ENCODE data around the gene REXO5.
"Not testable (repeated sequence)": the region's sequence is repeated elsewhere in the genome, so short reads cannot be mapped to it uniquely, and the experiment has no call there.

REXO5 gene

DNA sequence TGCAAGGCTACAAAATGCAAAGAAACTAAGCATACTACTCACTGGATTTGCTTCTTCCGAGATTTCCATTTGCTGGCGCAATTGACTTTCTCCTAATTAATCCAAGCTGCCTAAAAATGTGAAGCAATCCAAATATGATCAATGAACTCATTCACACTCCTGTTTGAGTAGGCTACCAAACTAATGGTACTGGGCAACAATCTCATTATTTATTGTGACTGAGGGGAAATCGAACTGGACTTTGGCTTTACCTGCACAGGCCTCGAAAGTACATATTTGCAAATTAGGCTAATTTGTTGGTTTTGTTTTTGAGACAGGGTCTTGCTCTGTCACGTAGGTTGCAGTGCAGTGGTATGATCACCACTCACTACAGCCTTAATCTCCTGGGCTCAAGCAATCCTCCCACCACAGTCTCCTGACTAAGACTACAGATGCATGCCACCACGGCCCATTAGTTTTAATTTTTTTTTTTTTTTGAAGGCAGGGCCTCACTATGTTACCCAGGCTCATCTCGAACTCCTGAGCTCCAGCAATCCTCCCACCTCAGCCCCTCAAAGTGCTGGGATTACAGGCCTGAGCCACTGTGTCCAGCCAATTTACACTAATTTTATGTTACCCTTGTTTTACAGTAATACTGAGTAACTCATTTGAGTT, 2.6 kb upstream of the REXO5 start:
- Histone ChIP-seq H3K27ac (ENCODE audit: low read length) (no peak overlapping the region), H3K36me3 (ENCODE audit: insufficient read depth, low read depth, low read length) (peaks cover 14% of the 10 kb centered on the region), H3K9me3 (ENCODE audit: insufficient read depth, low read depth, low read length) (no peaks in the 10 kb centered on the region), H3K4me3 (ENCODE audit: low read length) (no peak overlapping the region), H3K9ac (ENCODE audit: low read depth, low read length) (no peak overlapping the region), H3K4me1 (ENCODE audit: insufficient read depth, low read length) (no peaks in the 10 kb centered on the region), H3K27me3 (ENCODE audit: insufficient read depth, low read length) (no peaks in the 10 kb centered on the region)

DNA sequence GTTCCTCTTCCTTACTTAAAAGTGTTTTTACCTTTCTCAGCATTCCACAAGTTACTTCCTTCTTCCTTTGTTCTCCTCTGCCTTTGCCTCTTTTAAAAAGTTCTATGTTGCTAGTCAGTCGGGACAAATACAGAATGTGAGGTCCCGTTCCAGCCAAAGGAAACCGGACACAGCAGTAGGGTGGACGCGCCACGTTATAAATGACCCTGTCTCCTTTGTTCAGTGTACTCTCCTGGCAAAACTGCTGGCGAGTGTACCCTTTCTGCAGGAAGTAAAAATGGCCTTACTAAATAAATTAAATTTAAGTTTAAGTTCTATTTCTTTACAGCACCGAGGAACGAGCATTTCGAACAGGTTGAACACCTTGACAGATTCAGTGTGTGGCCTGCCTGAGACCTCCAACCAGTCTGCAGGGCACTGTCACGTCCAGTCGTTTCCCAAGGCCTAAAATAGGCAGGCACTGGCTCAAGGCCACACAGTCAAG, 601 bp upstream of the REXO5 start:
- H3K36me3 ChIP-seq (ENCODE audit: insufficient read depth, low read depth, low read length); H3K27me3 ChIP-seq (ENCODE audit: insufficient read depth, low read length); H3K4me1 ChIP-seq (ENCODE audit: insufficient read depth, low read length); H3K9me3 ChIP-seq (ENCODE audit: insufficient read depth, low read depth, low read length): not testable (repeated sequence)
- peak overlapping the region; percentile 98 for H3K9ac ChIP-seq (ENCODE audit: low read depth, low read length)
- peak overlapping the region; percentile 27 for H3K27ac ChIP-seq (ENCODE audit: low read length)
- H3K4me3 ChIP-seq (ENCODE audit: low read length), result peak overlapping the region; percentile 98

DNA sequence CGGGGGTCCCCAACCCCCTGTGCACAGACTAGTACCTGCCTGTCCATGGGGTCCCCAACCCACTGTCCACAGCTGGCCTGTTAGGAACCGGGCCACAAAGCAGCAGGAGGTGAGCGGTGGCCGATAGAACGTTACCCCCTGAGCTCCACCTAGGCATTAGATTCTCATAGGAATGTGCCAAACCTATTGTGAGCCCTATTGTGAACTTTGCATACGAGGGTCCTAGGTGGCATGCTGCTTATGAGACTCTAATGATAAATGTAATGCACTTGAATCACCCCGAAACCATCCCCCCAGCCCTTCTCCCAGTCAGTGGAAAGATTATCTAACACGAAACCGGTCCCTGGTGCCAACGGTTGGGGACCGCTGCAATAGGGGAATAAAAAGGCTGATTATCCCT, 1.5 kb downstream of the REXO5 start:
- no peaks in the 10 kb centered on the region for H3K9me3 ChIP-seq (ENCODE audit: insufficient read depth, low read depth, low read length)
- no peaks in the 10 kb centered on the region for H3K4me1 ChIP-seq (ENCODE audit: insufficient read depth, low read length)
- no peaks in the 10 kb centered on the region for H3K27me3 ChIP-seq (ENCODE audit: insufficient read depth, low read length)
- H3K27ac ChIP-seq (ENCODE audit: low read length), result no peak overlapping the region
- no peaks in the 10 kb centered on the region for H3K36me3 ChIP-seq (ENCODE audit: insufficient read depth, low read depth, low read length)
- H3K9ac ChIP-seq (ENCODE audit: low read depth, low read length), result no peak overlapping the region; the same call in 1 of the 2 replicates
- H3K4me3 ChIP-seq (ENCODE audit: low read length), result peak overlapping the region; percentile 98; the same call in 1 of the 2 replicates

DNA sequence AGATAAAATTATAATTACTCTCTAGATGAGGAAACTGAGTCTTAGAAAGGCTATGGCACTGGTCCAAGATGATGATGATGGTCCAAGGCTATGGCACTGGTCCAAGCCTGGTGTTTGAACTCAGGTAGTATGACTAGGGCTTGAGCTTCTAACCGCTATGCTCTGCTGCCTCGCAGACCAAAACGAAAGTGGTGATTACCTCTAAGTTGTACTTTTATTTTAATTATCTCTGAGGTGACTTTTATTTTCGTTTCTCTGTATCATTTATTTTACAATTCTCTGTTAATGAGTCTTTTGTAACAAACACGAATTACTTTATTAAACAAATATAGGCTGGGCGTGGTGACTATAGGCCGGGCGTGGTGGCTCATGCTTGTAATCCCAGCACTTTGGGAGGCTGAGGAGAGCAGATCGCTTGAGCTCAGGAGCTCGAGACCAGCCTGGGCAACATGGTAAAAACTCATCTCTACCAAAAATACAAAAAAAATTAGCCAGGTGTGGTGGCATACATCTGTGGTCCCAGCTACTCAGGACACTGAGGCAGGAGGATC, 5.6 kb downstream of the REXO5 start:
- H3K36me3 ChIP-seq (ENCODE audit: insufficient read depth, low read depth, low read length), result peaks cover 28% of the 10 kb centered on the region
- no peaks in the 10 kb centered on the region for H3K4me1 ChIP-seq (ENCODE audit: insufficient read depth, low read length)
- no peaks in the 10 kb centered on the region for H3K27me3 ChIP-seq (ENCODE audit: insufficient read depth, low read length)
- no peak overlapping the region for H3K9ac ChIP-seq (ENCODE audit: low read depth, low read length)
- no peak overlapping the region for H3K4me3 ChIP-seq (ENCODE audit: low read length)
- no peaks in the 10 kb centered on the region for H3K9me3 ChIP-seq (ENCODE audit: insufficient read depth, low read depth, low read length)
- H3K27ac ChIP-seq (ENCODE audit: low read length), result no peak overlapping the region

DNA sequence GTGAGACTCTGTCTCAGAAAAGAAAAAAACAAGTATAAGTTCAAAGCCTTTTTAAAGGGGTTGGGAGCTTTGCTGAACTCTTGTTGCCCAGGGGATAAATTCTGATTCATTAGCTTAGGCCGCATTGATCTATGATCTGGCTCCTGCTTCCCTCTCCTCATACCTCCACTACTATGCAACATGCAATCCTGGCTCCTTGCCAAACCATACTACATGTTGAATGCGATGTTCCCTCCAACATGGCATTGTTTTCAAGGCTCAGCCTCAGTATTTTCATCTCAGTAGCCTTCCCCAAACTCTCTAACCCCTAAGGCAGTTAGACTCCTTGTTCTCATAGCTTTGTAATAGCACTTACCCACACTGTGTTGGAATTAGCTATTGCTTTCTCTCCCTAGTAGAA, 6.2 kb downstream of the REXO5 start:
- H3K27ac ChIP-seq (ENCODE audit: low read length), result no peak overlapping the region
- no peak overlapping the region for H3K4me3 ChIP-seq (ENCODE audit: low read length)
- H3K36me3 ChIP-seq (ENCODE audit: insufficient read depth, low read depth, low read length), result peaks cover 31% of the 10 kb centered on the region
- H3K4me1 ChIP-seq (ENCODE audit: insufficient read depth, low read length), result no peaks in the 10 kb centered on the region
- no peak overlapping the region for H3K9ac ChIP-seq (ENCODE audit: low read depth, low read length)
- no peaks in the 10 kb centered on the region for H3K27me3 ChIP-seq (ENCODE audit: insufficient read depth, low read length)
- H3K9me3 ChIP-seq (ENCODE audit: insufficient read depth, low read depth, low read length), result no peaks in the 10 kb centered on the region

DNA sequence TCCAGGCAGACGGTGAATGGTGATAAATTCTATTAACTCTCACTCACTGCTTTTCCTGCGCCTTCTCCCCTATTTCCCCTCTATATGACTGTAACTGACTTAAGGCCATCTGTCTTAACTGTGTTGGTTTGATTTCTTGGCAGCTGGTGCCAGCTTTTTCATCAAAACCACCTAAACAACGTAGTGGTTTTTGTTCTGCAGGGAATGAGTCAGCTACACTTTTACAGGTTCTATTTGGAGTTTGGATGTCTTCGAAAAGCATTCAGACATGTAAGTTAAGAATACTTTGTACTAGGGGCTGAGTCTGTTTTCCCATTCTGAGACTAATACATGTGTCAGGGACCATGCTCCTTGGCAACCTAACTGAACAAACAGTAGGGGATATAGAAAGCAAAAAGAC, 8.5 kb downstream of the REXO5 start:
- Histone ChIP-seq H3K27ac (ENCODE audit: low read length) (no peak overlapping the region), H3K27me3 (ENCODE audit: insufficient read depth, low read length) (no peaks in the 10 kb centered on the region), H3K9me3 (ENCODE audit: insufficient read depth, low read depth, low read length) (no peaks in the 10 kb centered on the region), H3K4me1 (ENCODE audit: insufficient read depth, low read length) (no peaks in the 10 kb centered on the region), H3K4me3 (ENCODE audit: low read length) (no peak overlapping the region), H3K9ac (ENCODE audit: low read depth, low read length) (no peak overlapping the region), H3K36me3 (ENCODE audit: insufficient read depth, low read depth, low read length) (peaks cover 39% of the 10 kb centered on the region)

DNA sequence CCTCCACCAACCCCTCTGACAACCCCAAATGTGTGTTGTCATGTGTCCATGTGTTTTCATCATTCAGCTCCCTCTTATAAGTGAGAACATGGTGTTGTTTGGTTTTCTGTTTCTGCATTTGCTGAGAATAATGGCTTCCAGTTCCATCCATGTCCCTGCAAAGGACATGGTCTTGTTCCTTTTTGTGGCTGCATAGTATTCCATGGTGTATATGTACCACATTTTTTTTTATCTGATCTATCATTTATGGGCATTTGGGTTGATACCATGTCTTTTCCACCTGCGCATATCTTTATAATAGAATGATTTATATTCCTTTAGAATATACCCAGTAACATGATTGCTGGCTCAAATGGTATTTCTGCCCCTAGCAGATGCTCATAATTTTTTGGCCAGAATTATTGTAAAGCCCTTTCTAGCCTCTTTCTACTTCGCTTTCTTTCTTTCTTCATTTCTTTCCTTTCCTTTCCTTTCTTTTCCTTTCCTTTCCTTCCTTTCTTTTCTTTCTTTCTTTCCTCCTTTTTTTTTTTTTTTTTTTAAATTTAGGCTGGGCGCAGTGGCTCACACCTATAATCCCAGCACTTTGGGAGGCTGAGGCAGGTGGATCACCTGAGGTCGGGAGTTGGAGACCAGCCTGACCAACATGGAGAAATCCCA, 12.7 kb downstream of the REXO5 start:
- no peaks in the 10 kb centered on the region for H3K9me3 ChIP-seq (ENCODE audit: insufficient read depth, low read depth, low read length)
- no peak overlapping the region for H3K9ac ChIP-seq (ENCODE audit: low read depth, low read length)
- no peaks in the 10 kb centered on the region for H3K4me1 ChIP-seq (ENCODE audit: insufficient read depth, low read length)
- no peaks in the 10 kb centered on the region for H3K27me3 ChIP-seq (ENCODE audit: insufficient read depth, low read length)
- H3K27ac ChIP-seq (ENCODE audit: low read length), result no peak overlapping the region
- peaks cover 45% of the 10 kb centered on the region for H3K36me3 ChIP-seq (ENCODE audit: insufficient read depth, low read depth, low read length)
- no peak overlapping the region for H3K4me3 ChIP-seq (ENCODE audit: low read length)

DNA sequence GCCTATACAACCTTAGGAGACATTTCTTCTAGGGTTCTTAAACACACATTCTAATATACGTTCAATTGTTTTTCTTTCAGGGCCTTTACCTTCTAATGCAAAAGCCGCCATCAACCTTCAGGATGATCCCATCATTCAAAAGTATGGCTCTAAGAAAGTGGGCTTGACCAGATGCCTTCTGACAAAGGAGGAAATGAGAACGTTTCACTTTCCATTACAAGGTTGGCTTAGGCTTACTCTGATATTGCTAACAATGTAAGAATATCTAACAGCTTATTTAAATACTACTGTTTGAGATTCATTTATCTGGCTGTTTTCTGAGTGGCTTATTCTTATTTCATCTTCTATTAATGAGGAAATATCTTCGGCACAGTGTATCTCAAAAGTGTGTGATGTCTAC, 15.4 kb downstream of the REXO5 start:
- Histone ChIP-seq H3K4me1 (ENCODE audit: insufficient read depth, low read length) (no peaks in the 10 kb centered on the region), H3K36me3 (ENCODE audit: insufficient read depth, low read depth, low read length) (peaks cover 43% of the 10 kb centered on the region), H3K27me3 (ENCODE audit: insufficient read depth, low read length) (no peaks in the 10 kb centered on the region), H3K9me3 (ENCODE audit: insufficient read depth, low read depth, low read length) (no peaks in the 10 kb centered on the region), H3K4me3 (ENCODE audit: low read length) (no peak overlapping the region), H3K27ac (ENCODE audit: low read length) (no peak overlapping the region), H3K9ac (ENCODE audit: low read depth, low read length) (no peak overlapping the region)

DNA sequence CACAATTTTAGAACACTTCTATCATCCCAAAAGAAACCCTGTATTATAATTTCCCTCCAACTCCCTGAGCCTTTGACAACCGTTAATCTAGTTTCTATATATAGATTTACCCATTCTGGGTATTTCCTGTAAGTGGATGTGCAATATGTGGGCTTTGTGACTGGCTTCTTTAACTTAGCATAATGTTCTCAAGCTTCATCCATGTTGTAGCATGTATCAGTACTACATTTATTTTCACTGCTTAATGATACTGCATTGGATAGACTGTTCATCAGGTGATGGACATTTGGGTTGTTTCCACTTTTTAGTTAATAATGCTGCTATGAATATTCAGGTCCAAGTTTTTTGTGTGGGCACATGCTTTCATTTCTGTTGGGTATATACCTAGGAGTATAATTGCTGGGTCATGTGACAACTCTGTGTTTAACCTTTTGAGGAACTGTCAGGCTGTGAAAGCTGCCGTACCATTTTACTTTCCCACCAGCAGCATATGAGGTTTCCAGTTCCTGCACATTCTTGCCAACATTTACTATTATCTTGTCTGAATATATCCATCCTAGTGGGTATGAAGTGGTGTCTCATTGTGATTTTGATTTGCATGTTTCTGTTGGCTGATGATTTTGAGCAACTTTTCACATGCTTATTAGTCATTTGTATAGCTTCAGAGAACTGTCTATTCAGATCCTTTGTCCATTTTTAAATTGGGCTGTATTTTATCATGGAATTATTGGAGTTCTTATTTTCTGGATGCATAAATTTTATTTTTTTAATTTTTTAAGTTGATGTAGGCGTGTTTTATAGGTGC, 16.4 kb downstream of the REXO5 start:
- no peak overlapping the region for H3K9ac ChIP-seq (ENCODE audit: low read depth, low read length)
- H3K4me1 ChIP-seq (ENCODE audit: insufficient read depth, low read length), result no peaks in the 10 kb centered on the region
- no peak overlapping the region for H3K27ac ChIP-seq (ENCODE audit: low read length)
- H3K27me3 ChIP-seq (ENCODE audit: insufficient read depth, low read length), result no peaks in the 10 kb centered on the region
- H3K4me3 ChIP-seq (ENCODE audit: low read length), result no peak overlapping the region
- H3K36me3 ChIP-seq (ENCODE audit: insufficient read depth, low read depth, low read length), result peaks cover 46% of the 10 kb centered on the region
- H3K9me3 ChIP-seq (ENCODE audit: insufficient read depth, low read depth, low read length), result no peaks in the 10 kb centered on the region

DNA sequence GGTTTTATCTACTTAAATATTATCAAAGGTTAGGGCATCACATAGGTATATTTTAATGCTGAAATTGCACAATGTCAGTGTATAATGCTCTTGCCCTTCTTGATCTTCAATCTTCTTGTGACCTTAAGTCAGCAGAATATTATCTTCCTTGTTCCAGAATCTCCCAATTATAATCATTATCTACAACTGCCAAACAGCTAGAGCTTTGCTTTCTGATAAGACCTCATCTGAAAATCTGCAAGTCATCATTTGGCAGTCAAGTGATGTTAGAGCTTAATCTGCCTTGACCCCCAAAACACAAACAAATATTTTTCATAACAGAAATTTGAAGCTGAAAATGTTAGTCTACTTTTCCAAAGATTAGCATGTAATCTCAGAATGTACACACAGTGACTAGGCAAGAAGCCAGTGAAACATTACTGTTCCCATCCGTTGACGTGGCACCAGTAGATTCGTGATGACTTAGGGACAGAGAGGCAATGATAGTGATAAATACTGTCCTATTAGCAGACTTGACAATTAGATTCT, 19.8 kb downstream of the REXO5 start:
- Histone ChIP-seq H3K9me3 (ENCODE audit: insufficient read depth, low read depth, low read length) (no peaks in the 10 kb centered on the region), H3K36me3 (ENCODE audit: insufficient read depth, low read depth, low read length) (peaks cover 55% of the 10 kb centered on the region), H3K9ac (ENCODE audit: low read depth, low read length) (no peak overlapping the region), H3K4me3 (ENCODE audit: low read length) (no peak overlapping the region), H3K4me1 (ENCODE audit: insufficient read depth, low read length) (no peaks in the 10 kb centered on the region), H3K27ac (ENCODE audit: low read length) (no peak overlapping the region), H3K27me3 (ENCODE audit: insufficient read depth, low read length) (no peaks in the 10 kb centered on the region)

DNA sequence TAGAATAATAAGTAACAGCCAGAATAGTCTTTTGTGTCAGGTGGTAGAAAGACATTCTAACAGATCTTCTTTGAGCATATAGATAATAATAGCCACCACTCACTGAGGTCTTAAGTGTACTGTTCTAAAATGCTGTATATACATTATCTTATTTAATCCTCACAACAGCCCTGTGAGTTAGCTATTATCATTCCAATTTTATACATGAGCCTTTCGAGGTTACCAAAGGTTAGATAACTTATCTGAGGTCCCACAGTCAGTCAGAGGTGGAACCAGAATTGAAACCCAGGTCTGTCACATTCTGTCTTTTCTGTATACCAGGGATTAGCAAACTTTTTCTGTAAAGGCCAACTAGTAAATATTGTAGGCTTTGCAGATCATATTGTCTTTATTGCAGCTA, 23.2 kb downstream of the REXO5 start:
- H3K4me3 ChIP-seq (ENCODE audit: low read length), result no peak overlapping the region

More for the DNA sequence above, 23.2 kb downstream of the REXO5 start:
- no peaks in the 10 kb centered on the region for H3K27me3 ChIP-seq (ENCODE audit: insufficient read depth, low read length)
- no peak overlapping the region for H3K9ac ChIP-seq (ENCODE audit: low read depth, low read length)
- peaks cover 58% of the 10 kb centered on the region for H3K36me3 ChIP-seq (ENCODE audit: insufficient read depth, low read depth, low read length)
- H3K9me3 ChIP-seq (ENCODE audit: insufficient read depth, low read depth, low read length), result no peaks in the 10 kb centered on the region
- H3K4me1 ChIP-seq (ENCODE audit: insufficient read depth, low read length), result no peaks in the 10 kb centered on the region
- no peak overlapping the region for H3K27ac ChIP-seq (ENCODE audit: low read length)

Measured in iPS-20b (cell line).